Activated naive CD4-positive, alpha-beta T cell treated with anti-CD3 and anti-CD28 coated beads, Interleukin-2, amount 50 U/mL, for 24 hours (primary cell): ENCODE measurements around the gene SMARCC1.

Source experiments
- H3K27ac Mint-ChIP-seq: one replicate; pipeline ENCODE4 v1.8.0; 2021; ENCODE audit warnings: mild to moderate bottlenecking, mixed read lengths
- H3K27me3 Mint-ChIP-seq: one replicate; pipeline ENCODE4 v1.8.0; 2021; ENCODE audit warnings: mixed read lengths
- H3K36me3 Mint-ChIP-seq: one replicate; pipeline ENCODE4 v1.8.0; 2021; ENCODE audit warnings: mixed read lengths
- H3K4me1 Mint-ChIP-seq: one replicate; pipeline ENCODE4 v1.8.0; 2021; ENCODE audit warnings: mixed read lengths
- H3K4me3 Mint-ChIP-seq: one replicate; pipeline ENCODE4 v1.8.0; 2021; ENCODE audit warnings: mild to moderate bottlenecking, mixed read lengths
- H3K9me3 Mint-ChIP-seq: one replicate; pipeline ENCODE4 v1.8.0; 2021; ENCODE audit warnings: mixed read lengths

Gene SMARCC1

DNA sequence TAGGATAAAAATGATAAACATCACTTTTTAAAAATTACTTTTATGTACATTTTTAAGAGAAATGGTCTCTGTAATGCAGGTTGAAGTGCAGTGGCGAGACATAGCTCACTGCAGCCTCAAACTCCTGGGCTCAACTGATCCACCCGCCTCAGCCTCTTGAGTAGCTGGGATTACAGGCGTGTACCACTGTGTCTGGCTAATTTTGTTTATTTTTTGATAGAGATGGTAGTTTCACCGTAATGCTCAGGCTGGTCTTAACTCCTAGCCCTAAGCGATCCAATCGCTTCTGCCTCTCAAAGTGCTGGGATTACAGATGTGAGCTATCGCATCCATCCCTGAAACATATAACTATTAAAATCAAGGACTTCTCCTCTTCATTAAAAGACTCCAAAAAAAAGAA is 140.0 kb downstream of the SMARCC1 start:
- Mint-ChIP-seq H3K27ac (peak overlapping the region; percentile 24), H3K36me3 (peaks cover 6% of the 10 kb centered on the region), H3K27me3 (no peaks in the 10 kb centered on the region)

DNA sequence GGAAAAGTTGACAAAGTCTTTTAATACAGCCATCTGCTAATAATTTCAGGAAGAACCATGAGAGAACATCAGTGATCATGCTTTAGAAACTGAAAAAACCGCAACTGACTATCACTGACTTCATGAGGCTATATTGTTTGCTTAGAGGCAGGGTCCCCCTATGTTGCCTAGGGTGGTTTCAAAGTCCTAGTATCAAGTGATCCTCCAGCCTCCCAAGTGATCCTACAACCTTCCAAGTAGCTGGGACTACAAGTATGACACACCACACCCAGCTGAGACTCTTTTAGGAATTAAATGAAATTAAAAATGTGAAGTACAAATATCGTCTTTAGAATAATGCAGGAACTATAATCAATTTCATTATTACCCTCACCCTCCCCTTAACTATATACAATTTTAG is 144.8 kb downstream of the SMARCC1 start:
- H3K9me3 Mint-ChIP-seq: no peaks in the 10 kb centered on the region
- peaks cover 3% of the 10 kb centered on the region for H3K4me1 Mint-ChIP-seq
- H3K36me3 Mint-ChIP-seq: peaks cover 10% of the 10 kb centered on the region
- no peak overlapping the region for H3K4me3 Mint-ChIP-seq
- no peaks in the 10 kb centered on the region for H3K27me3 Mint-ChIP-seq
- H3K27ac Mint-ChIP-seq: no peak overlapping the region

More for the DNA sequence above, 140.0 kb downstream of the SMARCC1 start:
- H3K9me3 Mint-ChIP-seq: no peaks in the 10 kb centered on the region
- peaks cover 7% of the 10 kb centered on the region for H3K4me1 Mint-ChIP-seq
- H3K4me3 Mint-ChIP-seq: no peak overlapping the region

DNA sequence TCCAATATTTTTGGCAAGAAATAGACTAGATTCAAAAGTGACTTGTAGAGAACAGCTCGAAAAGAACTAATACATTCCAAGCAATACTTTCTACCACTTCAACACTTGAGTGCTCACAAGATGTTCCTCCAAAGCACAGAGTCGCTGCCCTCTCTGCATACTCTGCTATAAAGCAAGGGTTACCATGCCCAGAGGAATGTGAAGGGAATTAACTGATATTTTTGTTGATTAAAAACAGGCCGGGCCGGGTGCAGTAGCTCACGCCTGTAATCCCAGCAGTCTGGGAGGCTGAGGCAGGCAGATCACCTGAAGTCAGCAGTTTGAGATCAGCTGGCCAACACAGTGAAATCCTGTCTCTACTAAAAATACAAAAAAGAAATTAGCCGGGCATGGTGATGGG is 145.5 kb downstream of the SMARCC1 start:
- no peak overlapping the region for H3K4me3 Mint-ChIP-seq
- H3K4me1 Mint-ChIP-seq: peaks cover 3% of the 10 kb centered on the region
- H3K9me3 Mint-ChIP-seq: no peaks in the 10 kb centered on the region
- H3K27me3 Mint-ChIP-seq: no peaks in the 10 kb centered on the region
- peaks cover 11% of the 10 kb centered on the region for H3K36me3 Mint-ChIP-seq
- no peak overlapping the region for H3K27ac Mint-ChIP-seq

DNA sequence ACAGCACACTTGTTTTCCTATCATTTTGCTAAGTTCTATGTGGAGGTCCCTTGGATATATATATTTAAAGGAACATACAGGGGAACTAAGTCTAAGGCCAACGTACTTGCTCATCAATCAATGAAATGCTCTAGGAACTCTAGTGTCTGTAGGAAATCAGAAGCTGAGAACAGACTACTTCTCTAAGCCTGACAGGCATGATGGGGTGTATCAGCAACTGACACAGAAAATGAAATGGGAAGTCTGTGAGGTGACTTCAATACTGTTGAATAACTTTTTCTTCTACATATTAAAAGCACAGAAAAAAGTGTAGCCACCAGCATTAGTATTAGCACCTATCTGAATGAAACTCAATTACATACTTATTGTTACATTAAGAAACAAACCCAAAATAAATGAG is 146.2 kb downstream of the SMARCC1 start:
- no peak overlapping the region for H3K27ac Mint-ChIP-seq
- H3K27me3 Mint-ChIP-seq: no peaks in the 10 kb centered on the region
- H3K4me3 Mint-ChIP-seq: no peak overlapping the region
- H3K4me1 Mint-ChIP-seq: peaks cover 3% of the 10 kb centered on the region
- no peaks in the 10 kb centered on the region for H3K9me3 Mint-ChIP-seq
- peaks cover 13% of the 10 kb centered on the region for H3K36me3 Mint-ChIP-seq

DNA sequence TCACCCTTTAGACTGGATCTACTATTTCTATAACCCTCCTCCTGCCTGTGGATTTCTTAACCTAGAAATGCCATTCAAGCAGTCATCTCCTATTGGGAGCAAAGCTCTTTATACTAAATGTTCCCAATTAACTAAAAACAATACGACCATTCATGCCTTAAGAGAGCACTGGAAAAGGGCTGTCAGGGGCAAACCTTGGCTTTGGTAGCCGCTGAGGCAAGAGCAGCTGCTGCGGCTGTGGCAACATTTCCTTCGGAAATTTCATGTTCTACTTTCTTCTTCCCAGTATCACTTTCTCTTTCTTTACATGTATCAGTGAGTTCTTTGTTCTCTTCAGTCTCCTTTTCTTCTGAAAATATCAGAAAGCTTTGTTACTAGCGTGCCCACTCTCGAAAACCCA is 146.7 kb downstream of the SMARCC1 start:
- no peaks in the 10 kb centered on the region for H3K27me3 Mint-ChIP-seq
- peaks cover 13% of the 10 kb centered on the region for H3K36me3 Mint-ChIP-seq
- peaks cover under 1% of the 10 kb centered on the region for H3K4me1 Mint-ChIP-seq
- no peak overlapping the region for H3K27ac Mint-ChIP-seq
- H3K9me3 Mint-ChIP-seq: no peaks in the 10 kb centered on the region
- no peak overlapping the region for H3K4me3 Mint-ChIP-seq

DNA sequence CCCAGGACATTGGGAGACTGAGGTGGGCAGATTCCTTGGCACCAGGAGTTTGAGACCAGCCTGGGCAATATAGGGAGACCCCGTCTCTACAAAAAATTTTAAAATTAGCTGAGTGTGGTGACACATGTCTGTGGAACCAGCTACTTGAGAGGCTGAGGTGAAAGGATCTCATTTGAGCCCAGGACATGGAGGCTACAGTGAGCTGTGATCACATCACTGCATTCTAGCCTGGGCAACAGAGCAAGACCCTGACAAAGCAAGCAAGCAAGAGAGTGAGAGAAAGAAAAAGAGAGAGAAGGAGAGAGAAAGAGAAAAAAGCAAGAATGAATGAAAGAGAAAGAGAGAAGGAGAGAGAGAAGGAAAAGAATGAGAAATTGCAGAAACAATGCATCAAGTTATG is 150.9 kb downstream of the SMARCC1 start:
- Mint-ChIP-seq H3K4me1 (no peaks in the 10 kb centered on the region), H3K27me3 (no peaks in the 10 kb centered on the region), H3K27ac (peak overlapping the region; percentile 8), H3K9me3 (no peaks in the 10 kb centered on the region), H3K4me3 (no peak overlapping the region), H3K36me3 (peaks cover 15% of the 10 kb centered on the region)

DNA sequence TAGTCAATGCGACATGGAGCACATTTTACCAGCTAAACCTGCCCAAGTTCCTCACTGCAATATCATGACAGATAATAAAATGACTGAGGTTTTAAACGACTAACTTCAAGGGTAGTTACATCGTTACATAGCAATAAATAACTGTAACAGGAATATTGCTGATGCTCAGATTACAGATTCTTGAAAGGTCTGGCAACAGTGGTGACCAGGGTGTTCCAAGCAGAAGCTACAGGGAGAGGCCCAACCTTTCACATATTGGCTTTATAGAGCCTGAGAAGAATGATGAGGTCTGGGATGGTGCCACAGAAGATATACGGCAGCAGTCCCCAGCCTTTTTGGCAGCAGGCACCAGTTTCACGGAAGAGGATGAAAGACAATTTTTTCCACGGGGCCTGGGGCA is 151.9 kb downstream of the SMARCC1 start:
- H3K36me3 Mint-ChIP-seq: peaks cover 15% of the 10 kb centered on the region
- H3K27ac Mint-ChIP-seq: no peak overlapping the region
- H3K9me3 Mint-ChIP-seq: no peaks in the 10 kb centered on the region
- H3K4me3 Mint-ChIP-seq: no peak overlapping the region
- H3K27me3 Mint-ChIP-seq: no peaks in the 10 kb centered on the region
- no peaks in the 10 kb centered on the region for H3K4me1 Mint-ChIP-seq

DNA sequence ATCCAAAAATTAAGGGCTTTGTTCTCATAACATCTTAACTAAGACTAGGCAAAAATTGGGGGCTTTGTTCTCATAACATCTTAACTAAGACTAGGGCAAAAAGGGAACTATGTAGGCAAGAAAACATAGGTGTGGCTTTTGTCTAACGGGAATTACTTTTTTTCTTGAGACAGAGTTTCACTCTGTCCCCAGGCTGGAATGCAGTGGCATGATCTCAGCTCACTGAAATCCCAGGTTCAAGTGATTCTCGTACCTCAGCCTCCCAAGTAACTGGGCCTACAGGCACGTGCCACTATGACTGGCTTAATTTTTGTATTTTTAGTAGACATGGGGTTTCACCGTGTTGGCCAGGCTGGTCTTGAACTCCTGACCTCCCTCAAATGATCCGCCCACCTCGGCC is 153.3 kb downstream of the SMARCC1 start:
- Mint-ChIP-seq H3K4me1 (no peaks in the 10 kb centered on the region), H3K4me3 (no peak overlapping the region), H3K27ac (no peak overlapping the region), H3K36me3 (peaks cover 14% of the 10 kb centered on the region), H3K9me3 (no peaks in the 10 kb centered on the region), H3K27me3 (no peaks in the 10 kb centered on the region)

DNA sequence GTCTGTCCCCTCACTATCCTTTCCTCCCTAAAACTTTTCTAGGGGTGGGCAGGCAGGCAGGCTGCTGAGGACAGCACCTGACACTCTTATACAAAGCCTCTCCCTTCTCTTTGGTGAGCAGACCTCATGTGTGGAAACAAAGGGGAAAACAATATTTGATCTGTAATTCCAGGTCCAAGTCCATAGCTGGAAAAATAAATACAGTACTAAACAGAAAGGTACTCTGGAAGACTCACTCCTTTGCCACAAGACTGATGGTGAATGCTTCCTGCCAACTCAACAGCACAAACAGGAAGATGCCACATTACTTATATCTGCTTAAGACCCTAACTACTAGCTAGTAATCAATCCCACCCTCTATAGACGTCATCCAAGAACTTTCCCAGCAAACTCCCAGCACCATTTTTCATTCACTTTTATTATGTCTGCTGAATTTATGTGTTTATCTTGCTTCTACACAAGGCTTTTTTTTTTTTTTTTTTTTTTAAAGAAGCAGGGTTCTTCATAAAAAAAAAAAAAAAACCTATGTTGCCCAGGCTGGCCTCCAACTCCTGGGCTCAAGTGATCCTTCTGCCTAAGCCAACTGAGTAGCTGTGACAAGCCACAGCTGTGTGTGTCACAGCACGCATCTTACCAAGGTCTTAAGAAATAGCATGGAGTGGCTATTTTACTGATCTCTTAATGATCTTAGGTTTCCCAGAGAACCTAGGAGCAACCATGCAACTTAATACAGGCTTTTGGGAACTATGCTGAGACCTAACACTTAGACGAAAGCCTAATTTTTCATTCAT is 158.8 kb downstream of the SMARCC1 start:
- no peak overlapping the region for H3K27ac Mint-ChIP-seq

DNA sequence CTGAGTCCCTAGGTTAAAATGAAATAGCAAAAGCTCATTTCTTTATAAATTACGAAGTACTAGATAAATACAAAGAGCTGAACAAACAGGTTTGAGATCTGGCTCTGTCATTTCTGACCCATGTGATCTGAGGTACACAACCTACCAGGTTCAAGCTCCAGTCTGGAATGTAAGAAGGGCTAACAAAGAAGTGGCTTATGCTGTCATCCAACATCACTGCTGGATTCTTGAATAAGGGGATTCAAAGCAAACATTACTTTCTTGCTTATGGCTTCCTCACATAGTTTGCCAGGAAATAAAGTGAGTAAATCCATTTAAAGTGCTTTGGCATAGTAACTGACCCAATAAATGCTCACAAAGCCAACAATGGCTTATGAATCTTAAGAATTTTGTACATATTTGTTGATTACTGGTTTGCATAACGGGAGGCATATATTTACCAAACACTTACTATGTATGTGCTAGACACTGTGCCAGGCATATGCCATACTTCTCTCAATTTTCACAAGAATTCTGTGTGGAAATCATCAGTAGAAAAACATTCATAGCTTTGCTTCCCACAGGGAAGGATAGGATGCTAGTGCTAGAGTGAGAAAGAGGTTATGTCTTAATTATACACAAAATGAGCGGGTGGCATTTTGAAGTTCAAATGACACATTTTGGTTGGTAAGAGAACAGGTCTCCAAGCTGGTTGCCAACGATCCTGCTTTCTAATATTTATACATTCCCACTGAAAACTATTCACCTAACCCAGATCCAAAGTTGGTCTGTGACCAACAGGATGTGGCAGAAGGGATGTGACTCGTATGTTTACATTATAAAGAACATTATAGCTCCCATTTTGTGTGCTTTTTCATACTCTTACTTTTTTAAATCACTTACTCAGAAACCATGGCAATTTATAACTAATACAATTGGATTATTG is 164.3 kb downstream of the SMARCC1 start:
- H3K9me3 Mint-ChIP-seq: no peaks in the 10 kb centered on the region

More for the DNA sequence above, 158.8 kb downstream of the SMARCC1 start:
- H3K36me3 Mint-ChIP-seq: peaks cover 16% of the 10 kb centered on the region
- no peaks in the 10 kb centered on the region for H3K9me3 Mint-ChIP-seq
- no peaks in the 10 kb centered on the region for H3K27me3 Mint-ChIP-seq
- H3K4me1 Mint-ChIP-seq: no peaks in the 10 kb centered on the region
- H3K4me3 Mint-ChIP-seq: no peak overlapping the region

DNA sequence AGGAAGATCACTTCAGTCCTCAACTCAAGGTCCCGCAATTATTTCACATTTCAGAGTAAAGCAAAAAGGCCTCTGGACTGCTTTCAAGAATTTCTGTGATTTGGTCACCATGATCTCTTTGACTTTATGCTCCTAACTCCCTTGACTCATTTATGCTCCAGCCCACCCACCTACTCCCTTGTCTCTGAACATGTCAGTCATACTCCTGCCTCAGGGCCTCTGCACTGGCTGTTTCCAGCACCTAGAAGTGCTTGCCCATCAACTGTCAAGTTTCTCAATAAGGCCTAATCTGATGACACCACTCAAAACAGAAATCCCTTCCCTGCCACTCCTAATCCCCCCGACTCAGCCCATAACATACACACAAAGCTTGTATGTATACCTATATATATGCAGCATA is 166.9 kb downstream of the SMARCC1 start:
- Mint-ChIP-seq H3K27me3 (no peaks in the 10 kb centered on the region), H3K4me3 (no peak overlapping the region), H3K4me1 (no peaks in the 10 kb centered on the region), H3K36me3 (peaks cover 10% of the 10 kb centered on the region), H3K9me3 (no peaks in the 10 kb centered on the region), H3K27ac (no peak overlapping the region)

More for the DNA sequence above, 164.3 kb downstream of the SMARCC1 start:
- no peaks in the 10 kb centered on the region for H3K27me3 Mint-ChIP-seq
- H3K4me1 Mint-ChIP-seq: no peaks in the 10 kb centered on the region
- no peak overlapping the region for H3K27ac Mint-ChIP-seq
- H3K4me3 Mint-ChIP-seq: no peak overlapping the region
- peaks cover 11% of the 10 kb centered on the region for H3K36me3 Mint-ChIP-seq

DNA sequence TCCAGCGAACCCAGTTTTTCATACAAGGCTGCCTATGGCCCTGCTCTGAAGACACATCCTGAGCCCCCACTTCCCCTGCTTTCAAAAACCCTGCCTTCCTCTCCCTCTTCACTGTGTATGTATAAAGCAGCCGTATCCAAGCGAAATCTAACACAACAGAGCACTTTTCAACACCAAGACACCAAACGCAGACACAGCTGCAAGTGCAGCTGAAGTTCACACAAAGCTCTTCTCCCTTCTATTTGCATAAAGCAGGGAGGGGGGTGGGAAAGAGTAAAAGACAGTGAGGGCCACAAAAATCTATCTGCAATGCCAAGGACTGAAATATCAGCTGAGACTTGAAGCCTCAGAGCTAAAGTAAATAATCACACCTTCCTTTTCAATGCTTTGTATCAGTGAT is 168.0 kb downstream of the SMARCC1 start:
- Mint-ChIP-seq H3K9me3 (no peaks in the 10 kb centered on the region), H3K27ac (no peak overlapping the region), H3K27me3 (no peaks in the 10 kb centered on the region), H3K4me3 (no peak overlapping the region), H3K36me3 (peaks cover 8% of the 10 kb centered on the region), H3K4me1 (no peaks in the 10 kb centered on the region)

DNA sequence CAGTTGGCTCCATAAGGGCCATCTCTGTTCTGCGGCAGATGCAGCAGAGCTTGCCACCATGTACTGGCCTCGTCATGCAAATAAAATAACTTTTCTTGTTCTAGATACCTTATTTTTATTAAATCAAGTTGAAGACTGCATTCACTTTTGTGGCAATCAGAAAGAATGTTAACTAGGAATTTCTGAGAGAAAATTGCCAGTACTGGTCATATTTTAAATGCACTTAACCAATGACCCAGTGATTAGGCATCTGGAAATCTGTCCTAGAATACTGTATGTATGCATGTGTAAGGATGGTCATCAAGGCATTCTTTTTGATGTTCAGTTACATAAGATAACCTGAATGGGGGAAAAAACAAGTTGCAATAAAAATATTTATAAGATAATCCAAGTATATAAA is 168.8 kb downstream of the SMARCC1 start:
- H3K36me3 Mint-ChIP-seq: peaks cover 8% of the 10 kb centered on the region
- H3K27ac Mint-ChIP-seq: no peak overlapping the region
- H3K27me3 Mint-ChIP-seq: no peaks in the 10 kb centered on the region
- no peak overlapping the region for H3K4me3 Mint-ChIP-seq
- H3K4me1 Mint-ChIP-seq: no peaks in the 10 kb centered on the region
- H3K9me3 Mint-ChIP-seq: no peaks in the 10 kb centered on the region

DNA sequence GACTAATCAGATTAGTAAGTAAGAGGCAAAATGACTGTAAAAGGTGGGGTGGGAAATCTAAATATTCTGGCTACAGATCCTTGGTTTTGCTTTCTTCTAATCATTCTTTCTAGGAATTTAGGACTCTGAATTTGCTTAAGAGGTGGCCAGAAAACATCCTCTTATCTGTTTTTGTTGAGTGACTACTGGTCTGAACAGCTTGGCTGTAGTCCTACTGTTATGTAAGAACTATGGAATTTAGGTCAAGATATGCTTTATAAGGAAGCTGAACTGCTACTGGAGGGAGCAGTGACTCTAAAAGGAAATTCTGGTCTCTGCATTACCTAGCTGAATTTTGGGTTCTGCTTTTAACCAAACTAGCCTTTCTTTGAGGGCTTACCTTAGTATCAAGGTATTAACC is 169.5 kb downstream of the SMARCC1 start:
- peaks cover 8% of the 10 kb centered on the region for H3K36me3 Mint-ChIP-seq
- no peaks in the 10 kb centered on the region for H3K4me1 Mint-ChIP-seq
- no peaks in the 10 kb centered on the region for H3K9me3 Mint-ChIP-seq
- H3K27me3 Mint-ChIP-seq: no peaks in the 10 kb centered on the region
- no peak overlapping the region for H3K27ac Mint-ChIP-seq
- H3K4me3 Mint-ChIP-seq: no peak overlapping the region

DNA sequence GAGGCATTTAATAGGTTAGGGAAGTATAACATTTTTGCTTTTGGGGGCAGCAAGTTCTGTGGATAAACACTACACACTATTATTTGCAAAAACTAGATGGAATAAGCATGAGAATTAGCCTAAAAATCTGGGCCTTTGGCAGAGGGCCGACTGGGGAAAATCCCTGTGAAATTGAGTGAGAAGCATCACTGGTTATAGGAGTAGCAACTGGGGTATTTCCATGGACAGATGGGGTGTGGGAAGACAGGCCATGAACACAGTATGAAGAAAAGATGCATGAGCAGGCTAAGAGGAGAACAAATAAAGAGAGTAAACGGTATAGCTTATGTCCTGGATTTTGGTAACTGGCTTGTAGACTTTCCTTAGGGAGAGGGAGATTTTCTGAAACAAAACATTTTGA is 170.1 kb downstream of the SMARCC1 start:
- no peaks in the 10 kb centered on the region for H3K9me3 Mint-ChIP-seq
- no peak overlapping the region for H3K4me3 Mint-ChIP-seq
- no peaks in the 10 kb centered on the region for H3K4me1 Mint-ChIP-seq
- H3K27me3 Mint-ChIP-seq: no peaks in the 10 kb centered on the region
- H3K27ac Mint-ChIP-seq: peak overlapping the region; percentile 39
- H3K36me3 Mint-ChIP-seq: peaks cover 8% of the 10 kb centered on the region

DNA sequence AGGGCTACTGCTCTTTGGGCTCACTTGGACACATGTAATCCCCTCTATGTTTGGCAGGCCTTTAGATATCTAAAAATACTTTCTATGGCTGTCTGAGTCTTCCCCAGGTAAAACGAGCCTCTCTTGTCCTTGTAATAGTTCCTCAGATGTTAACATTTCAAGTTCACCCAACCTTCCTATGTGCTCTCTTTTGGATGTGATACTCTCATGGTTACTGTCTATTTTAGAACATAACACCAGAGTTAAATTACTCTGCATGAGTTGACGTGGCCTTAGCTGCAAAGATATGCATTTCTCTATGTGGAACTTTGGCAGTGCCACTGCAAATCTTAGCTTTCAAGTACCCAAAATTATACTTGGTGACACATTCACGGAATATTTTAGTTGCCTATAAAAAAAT is 171.1 kb downstream of the SMARCC1 start:
- H3K27me3 Mint-ChIP-seq: no peaks in the 10 kb centered on the region
- H3K4me1 Mint-ChIP-seq: no peaks in the 10 kb centered on the region
- peaks cover 8% of the 10 kb centered on the region for H3K36me3 Mint-ChIP-seq
- H3K27ac Mint-ChIP-seq: no peak overlapping the region
- no peak overlapping the region for H3K4me3 Mint-ChIP-seq
- no peaks in the 10 kb centered on the region for H3K9me3 Mint-ChIP-seq
